GM23338 (cell line): ENCODE measurements around the gene SDR39U1. TPM values are rescaled to one million over a fixed set of nuclear protein-coding genes. Genes with fewer than 3 reads are reported as not detected.

Experiments used
- ATAC-seq: fragments of 200-7000 bp; cut with Tn5 transposase; 3 replicates; pipeline ENCODE4 v1.9.1; 2020
- DNase-seq: peaks from one replicate; pipeline ENCODE4 v3.0.0-alpha.2; 2015; ENCODE audit warnings: low spot score
- H2AFZ ChIP-seq: fragments of 200-600 bp; sonication (generic); 2 replicates; pipeline ENCODE4 v1.8.0; 2016; ENCODE audit warnings: antibody characterized with exemption, mild to moderate bottlenecking, moderate library complexity
- H3F3A ChIP-seq: fragments of 200-600 bp; sonication (generic); replicated peaks from 2 replicates; pipeline ENCODE4 v1.8.0; 2017; ENCODE audit warnings: antibody characterized with exemption, mixed run types, low read depth
- H3K27ac ChIP-seq: fragments of 200-600 bp; sonication (generic); 2 replicates; pipeline ENCODE4 v1.6.1; 2016; ENCODE audit warnings: low read depth
- H3K27me3 ChIP-seq: fragments of 200-600 bp; sonication (generic); 2 replicates; pipeline ENCODE4 v1.8.0; 2016; ENCODE audit warnings: mild to moderate bottlenecking, mixed run types, moderate library complexity; ENCODE audit not compliant: insufficient read depth
- H3K36me3 ChIP-seq: fragments of 200-600 bp; sonication (generic); 2 replicates; pipeline ENCODE4 v1.8.0; 2016; ENCODE audit warnings: mild to moderate bottlenecking; ENCODE audit not compliant: insufficient read depth
- H3K4me1 ChIP-seq: fragments of 200-600 bp; sonication (generic); 2 replicates; pipeline ENCODE4 v1.8.0; 2016; ENCODE audit warnings: mild to moderate bottlenecking, moderate library complexity; ENCODE audit not compliant: insufficient read depth
- H3K4me2 ChIP-seq: fragments of 200-600 bp; sonication (generic); 2 replicates; pipeline ENCODE4 v1.7.1; 2017; ENCODE audit warnings: mixed run types
- H3K4me3 ChIP-seq: fragments of 200-600 bp; sonication (generic); 2 replicates; pipeline ENCODE4 v1.6.1; 2016; ENCODE audit warnings: mixed run types
- H3K79me2 ChIP-seq: fragments of 200-600 bp; sonication (generic); replicated peaks from 2 replicates; pipeline ENCODE4 v1.8.0; 2017; ENCODE audit warnings: mild to moderate bottlenecking; ENCODE audit not compliant: insufficient read depth
- H3K9me2 ChIP-seq: fragments of 200-600 bp; sonication (generic); 2 replicates; pipeline ENCODE4 v1.8.0; 2017; ENCODE audit not compliant: insufficient read depth
- H4K20me1 ChIP-seq: fragments of 200-600 bp; sonication (generic); replicated peaks from 2 replicates; pipeline ENCODE4 v1.8.0; 2017; ENCODE audit warnings: mild to moderate bottlenecking; ENCODE audit not compliant: insufficient read depth
- H3K27ac Mint-ChIP-seq: 2 replicates; pipeline ENCODE4 v1.8.0; 2020; ENCODE audit warnings: inconsistent platforms, mild to moderate bottlenecking, moderate library complexity, mixed read lengths
- H3K27me3 Mint-ChIP-seq: 3 replicates; pipeline ENCODE4 v1.8.0; 2022; ENCODE audit warnings: low read depth, mild to moderate bottlenecking, moderate library complexity, mixed read lengths, inconsistent platforms; ENCODE audit not compliant: insufficient read depth, poor library complexity
- H3K36me3 Mint-ChIP-seq: 3 replicates; pipeline ENCODE4 v1.8.0; 2021; ENCODE audit warnings: low read depth, mild to moderate bottlenecking, inconsistent platforms, moderate library complexity, mixed read lengths
- H3K4me1 Mint-ChIP-seq: 3 replicates; pipeline ENCODE4 v1.8.0; 2020; ENCODE audit warnings: mild to moderate bottlenecking, inconsistent platforms, mixed read lengths
- H3K4me3 Mint-ChIP-seq: 3 replicates; pipeline ENCODE4 v1.8.0; 2021; ENCODE audit warnings: moderate library complexity, mild to moderate bottlenecking, inconsistent platforms, mixed read lengths
- H3K9me3 Mint-ChIP-seq: 3 replicates; pipeline ENCODE4 v1.8.0; 2020; ENCODE audit warnings: moderate library complexity, mild to moderate bottlenecking, inconsistent platforms, mixed read lengths
- CREB1 ChIP-seq: fragments of 250-450 bp; sonication (Bioruptor Pico); IDR thresholded peaks from 2 replicates; pipeline ENCODE4 v1.5.0; 2020; ENCODE audit warnings: low read depth, mild to moderate bottlenecking, moderate library complexity
- CTCF ChIP-seq, 2 experiments: fragments of 200-600 bp in 1 of 2; sonication (generic) in 1 of 2; conservative IDR thresholded peaks; 2 replicates each; pipeline versions ENCODE4 v1.5.1 to v1.6.1; 2016 to 2017; ENCODE audit warnings: antibody characterized with exemption in 2 of 2, low read depth in 2 of 2, mild to moderate bottlenecking in 2 of 2, moderate library complexity in 1 of 2
- EZH2phosphoT487 ChIP-seq: fragments of 200-600 bp; sonication (generic); IDR thresholded peaks from one replicate; pipeline ENCODE4 v1.8.1; 2018; ENCODE audit warnings: antibody characterized with exemption; ENCODE audit not compliant: unreplicated experiment
- JUNB ChIP-seq: IDR thresholded peaks from one replicate; pipeline ENCODE4 v1.6.1; 2016; ENCODE audit warnings: antibody characterized with exemption; ENCODE audit not compliant: unreplicated experiment
- NANOG ChIP-seq: IDR thresholded peaks from 2 replicates; pipeline ENCODE4 v1.6.1; 2016; ENCODE audit warnings: antibody characterized with exemption, borderline replicate concordance
- REST ChIP-seq: IDR thresholded peaks from one replicate; pipeline ENCODE4 v1.6.1; 2018; ENCODE audit warnings: antibody characterized with exemption; ENCODE audit not compliant: unreplicated experiment
- STAT1 ChIP-seq: IDR thresholded peaks from one replicate; pipeline ENCODE4 v1.6.1; 2016; ENCODE audit warnings: antibody characterized with exemption; ENCODE audit not compliant: unreplicated experiment
- polyA plus RNA-seq: library from polyadenylated mRNA; unstranded; fragments of >200 nt; fragmentation: Nextera tagmentation; extraction: Ambion mirVana; gene quantifications from 2 replicates; pipeline ENCODE4 v1.2.1, GENCODE V29; 2016
- total RNA-seq: library from RNA; depleted of rRNA; stranded (reverse); fragments of >200 nt; shearing (Covaris generic); gene quantifications from 2 replicates; pipeline ENCODE4 v1.2.3, GENCODE V29; 2014

The SDR39U1 gene
- total and polyA plus RNA-seq, 2 experiments from 2014 or later, result 22.9 to 66.5 TPM

- Histone ChIP-seq H4K20me1 (no peaks in the 10 kb centered on the region; the same call in 1 of the 2 replicates), H3K4me1 (peaks cover 10% of the 10 kb centered on the region), H3K4me3 (no peak overlapping the region), H3K27me3 (no peaks in the 10 kb centered on the region), H3K4me2 (no peak overlapping the region), H3K79me2 (peaks cover 10% of the 10 kb centered on the region; the same call in 1 of the 2 replicates), H2AFZ (no peak overlapping the region), H3K36me3 (peaks cover 7% of the 10 kb centered on the region; the same call in 1 of the 2 replicates), H3F3A (peaks cover 7% of the 10 kb centered on the region; the same call in 1 of the 2 replicates), H3K27ac (no peak overlapping the region), H3K9me2 (no peaks in the 10 kb centered on the region)
- ATAC-seq (no peak), DNase-seq (no peak)
- peaks cover 39% of the 10 kb centered on the region for H3K36me3 Mint-ChIP-seq
- no peak overlapping the region for H3K4me3 Mint-ChIP-seq
- TF ChIP-seq JUNB, result no peak
- no peak for TF ChIP-seq NANOG
- H3K4me1 Mint-ChIP-seq, result peaks cover 9% of the 10 kb centered on the region; the same call in 2 of the 3 replicates
- peaks cover 13% of the 10 kb centered on the region for H3K27me3 Mint-ChIP-seq
- H3K27ac Mint-ChIP-seq, result no peak overlapping the region
- H3K9me3 Mint-ChIP-seq, result no peaks in the 10 kb centered on the region
These were observed 4.1 kb downstream of the SDR39U1 start for GRCh38 chr14:24438223-24439097.

GRCh38 chr14:24437736-24438067, 4.9 kb downstream of the SDR39U1 start:
- no peak for TF ChIP-seq EZH2phosphoT487
- TF ChIP-seq REST, result no peak
- no peak for TF ChIP-seq STAT1
- no peak for TF ChIP-seq CREB1 (CRISPR knock-in tag)
- no peak for TF ChIP-seq CTCF (conservative IDR thresholded peaks at IDR 0.05; ENCODE audit: low read depth in 2 of 2)
- H3K4me1 Mint-ChIP-seq, result peaks cover 9% of the 10 kb centered on the region; the same call in 2 of the 3 replicates
- peaks cover 13% of the 10 kb centered on the region for H3K27me3 Mint-ChIP-seq
- H3K36me3 Mint-ChIP-seq, result peaks cover 43% of the 10 kb centered on the region
- H4K20me1 ChIP-seq, result no peaks in the 10 kb centered on the region; the same call in 1 of the 2 replicates
- H3K27ac Mint-ChIP-seq, result no peak overlapping the region
- no peak overlapping the region for H3K4me3 ChIP-seq
- H3K9me2 ChIP-seq, result no peaks in the 10 kb centered on the region
- ATAC-seq (no peak), DNase-seq (no peak)
- H3K79me2 ChIP-seq, result peaks cover 10% of the 10 kb centered on the region; the same call in 1 of the 2 replicates
- no peak overlapping the region for H3K4me2 ChIP-seq
- no peak overlapping the region for H3K27ac ChIP-seq
- H3K4me3 Mint-ChIP-seq, result no peak overlapping the region
- peaks cover 8% of the 10 kb centered on the region for H3K4me1 ChIP-seq
- H3K27me3 ChIP-seq, result no peaks in the 10 kb centered on the region
- no peak overlapping the region for H2AFZ ChIP-seq
- peaks cover 7% of the 10 kb centered on the region; the same call in 1 of the 2 replicates for H3F3A ChIP-seq
- no peaks in the 10 kb centered on the region for H3K9me3 Mint-ChIP-seq
- peaks cover 7% of the 10 kb centered on the region; the same call in 1 of the 2 replicates for H3K36me3 ChIP-seq
